HG03135 (cell line): ENCODE measurements around the gene DCAF5.
"Not testable (repeated sequence)": the region's sequence is repeated elsewhere in the genome, so short reads cannot be mapped to it uniquely, and the experiment has no call there.

Experiments
- ATAC-seq: cut with Tn5 transposase; IDR thresholded peaks from one replicate; pipeline ENCODE4 v1.9.1; 2021; ENCODE audit warnings: mild to moderate bottlenecking, moderate library complexity; ENCODE audit not compliant: unreplicated experiment

The DCAF5 gene, protein sequence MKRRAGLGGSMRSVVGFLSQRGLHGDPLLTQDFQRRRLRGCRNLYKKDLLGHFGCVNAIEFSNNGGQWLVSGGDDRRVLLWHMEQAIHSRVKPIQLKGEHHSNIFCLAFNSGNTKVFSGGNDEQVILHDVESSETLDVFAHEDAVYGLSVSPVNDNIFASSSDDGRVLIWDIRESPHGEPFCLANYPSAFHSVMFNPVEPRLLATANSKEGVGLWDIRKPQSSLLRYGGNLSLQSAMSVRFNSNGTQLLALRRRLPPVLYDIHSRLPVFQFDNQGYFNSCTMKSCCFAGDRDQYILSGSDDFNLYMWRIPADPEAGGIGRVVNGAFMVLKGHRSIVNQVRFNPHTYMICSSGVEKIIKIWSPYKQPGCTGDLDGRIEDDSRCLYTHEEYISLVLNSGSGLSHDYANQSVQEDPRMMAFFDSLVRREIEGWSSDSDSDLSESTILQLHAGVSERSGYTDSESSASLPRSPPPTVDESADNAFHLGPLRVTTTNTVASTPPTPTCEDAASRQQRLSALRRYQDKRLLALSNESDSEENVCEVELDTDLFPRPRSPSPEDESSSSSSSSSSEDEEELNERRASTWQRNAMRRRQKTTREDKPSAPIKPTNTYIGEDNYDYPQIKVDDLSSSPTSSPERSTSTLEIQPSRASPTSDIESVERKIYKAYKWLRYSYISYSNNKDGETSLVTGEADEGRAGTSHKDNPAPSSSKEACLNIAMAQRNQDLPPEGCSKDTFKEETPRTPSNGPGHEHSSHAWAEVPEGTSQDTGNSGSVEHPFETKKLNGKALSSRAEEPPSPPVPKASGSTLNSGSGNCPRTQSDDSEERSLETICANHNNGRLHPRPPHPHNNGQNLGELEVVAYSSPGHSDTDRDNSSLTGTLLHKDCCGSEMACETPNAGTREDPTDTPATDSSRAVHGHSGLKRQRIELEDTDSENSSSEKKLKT

GRCh38 chr14:69152902-69153151, at the start of gene DCAF5:
DCAF5 (minus strand) TSS chr14:69153119; CDS start chr14:69152978, 141 bp downstream.
- ATAC-seq = no peak

- ATAC-seq = no peak
Measured at GRCh38 chr14:69199786-69200185, 46.9 kb upstream of the DCAF5 start.

GRCh38 chr14:69193721-69194120, 40.8 kb upstream of the DCAF5 start:
- ATAC-seq = no peak

DNA sequence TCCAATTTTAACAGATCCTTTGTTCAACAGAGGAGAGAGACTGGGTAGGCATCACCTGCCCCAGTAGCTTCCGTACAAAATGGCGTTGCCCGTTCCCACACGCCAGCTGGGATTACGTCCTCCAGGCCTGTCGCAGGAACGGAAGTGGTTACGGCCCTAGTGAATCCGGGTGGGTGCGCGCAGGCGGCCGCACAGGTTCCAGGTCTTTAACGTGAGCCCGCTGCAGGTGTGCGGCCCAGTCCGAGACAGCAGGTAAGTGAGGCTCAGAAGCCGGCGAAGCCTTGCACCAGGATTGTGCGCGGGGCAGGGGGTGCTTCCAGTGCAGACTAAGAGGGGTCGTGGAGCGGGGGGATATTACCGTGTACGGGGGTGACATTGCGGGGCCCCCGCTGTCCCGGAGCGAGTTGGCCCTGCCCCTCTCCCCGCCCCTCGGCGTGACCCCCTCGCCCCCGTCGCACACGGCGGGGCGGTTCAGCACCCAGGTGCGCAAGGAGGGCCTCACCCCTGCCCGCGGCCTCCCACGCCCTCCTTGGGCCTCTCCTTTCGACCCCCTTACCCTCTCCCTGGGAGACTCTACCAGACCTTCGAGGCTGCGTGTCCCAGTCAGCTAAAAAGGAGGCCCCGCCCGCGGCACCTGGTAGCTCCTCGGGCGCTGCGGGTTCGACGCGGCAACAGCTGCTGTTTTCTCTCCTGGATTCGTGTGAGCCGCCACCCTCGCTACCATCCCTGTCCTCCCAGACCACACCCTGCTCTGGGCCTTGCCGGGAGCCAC, 38.6 kb upstream of the DCAF5 start, which contains the start of gene EXD2:
Gene EXD2, plus strand, starts transcription at position 159 of the 772 bp plus-strand sequence. CDS start 17,973 bp downstream, outside the sequence.
- ATAC-seq = peak; percentile 82

DNA sequence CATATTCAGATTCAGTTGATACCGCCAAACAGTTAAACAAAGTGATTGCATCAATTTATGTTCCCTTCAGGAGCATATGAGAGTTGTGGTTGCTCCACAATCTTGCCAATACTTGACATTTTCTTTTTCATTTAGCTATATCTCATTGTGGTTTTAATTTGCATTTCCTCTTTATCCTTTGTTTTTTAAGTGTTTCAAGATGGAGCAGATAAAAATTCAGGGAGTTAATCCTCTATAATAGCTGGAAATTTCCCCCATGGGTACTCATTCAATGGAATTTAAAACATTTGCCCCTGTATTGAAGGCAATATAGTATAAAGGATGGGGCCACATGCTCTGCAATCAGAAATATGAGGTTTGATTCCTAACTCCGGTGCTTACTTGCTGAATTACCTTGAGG, 37.3 kb upstream of the DCAF5 start:
- ATAC-seq = no peak

DNA sequence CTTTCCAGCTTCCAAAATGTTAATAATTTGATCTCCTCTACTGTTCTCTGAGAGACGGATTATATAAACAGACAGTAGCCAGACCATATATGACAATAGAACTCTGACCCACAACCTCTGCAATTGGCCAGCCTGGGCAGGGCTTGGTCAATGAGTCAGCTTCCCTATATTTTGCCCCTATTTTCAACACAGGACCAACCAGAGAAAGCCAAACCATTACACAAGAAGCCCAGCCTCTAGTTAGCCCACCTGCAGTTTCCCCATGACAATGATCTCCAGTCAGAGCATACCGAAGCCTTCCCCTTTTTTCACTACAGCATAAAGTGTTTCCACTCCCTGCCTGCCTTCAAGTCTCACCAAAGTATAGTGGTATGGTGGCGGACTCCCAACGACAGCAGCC, 30.8 kb upstream of the DCAF5 start:
- no peak for ATAC-seq

- not testable (repeated sequence) for ATAC-seq
Measured at GRCh38 chr14:69182580-69182979, 29.7 kb upstream of the DCAF5 start.

GRCh38 chr14:69181491-69181890, 28.6 kb upstream of the DCAF5 start:
- ATAC-seq = no peak

DNA sequence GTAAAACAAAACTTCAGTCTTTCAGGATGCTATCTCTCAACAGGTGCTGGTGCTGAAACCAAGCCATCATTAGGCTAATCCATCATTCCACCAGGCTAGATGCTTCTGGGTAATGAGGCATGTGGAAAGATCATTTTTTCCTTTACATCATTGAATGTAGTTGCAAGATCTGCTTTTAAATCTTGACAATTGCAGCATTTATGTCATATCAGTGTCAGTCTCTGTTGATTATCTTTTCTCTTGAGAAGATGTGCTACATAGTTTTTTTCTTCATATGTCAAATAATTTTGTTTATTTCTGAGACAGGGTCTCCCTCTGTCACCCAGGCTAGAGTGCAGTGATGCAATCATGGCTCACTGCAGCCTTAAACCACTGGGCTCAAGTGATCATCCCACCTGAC, 22.2 kb upstream of the DCAF5 start:
- no peak for ATAC-seq

- no peak for ATAC-seq
Measured at GRCh38 chr14:69171569-69171968, 18.6 kb upstream of the DCAF5 start.

GRCh38 chr14:69170839-69171238, 17.9 kb upstream of the DCAF5 start:
- no peak for ATAC-seq

GRCh38 chr14:69165787-69166186, 12.9 kb upstream of the DCAF5 start:
- not testable (repeated sequence) for ATAC-seq

GRCh38 chr14:69161590-69161989, 8.7 kb upstream of the DCAF5 start:
- ATAC-seq = no peak

GRCh38 chr14:69156224-69156623, 3.3 kb upstream of the DCAF5 start:
- no peak for ATAC-seq

DNA sequence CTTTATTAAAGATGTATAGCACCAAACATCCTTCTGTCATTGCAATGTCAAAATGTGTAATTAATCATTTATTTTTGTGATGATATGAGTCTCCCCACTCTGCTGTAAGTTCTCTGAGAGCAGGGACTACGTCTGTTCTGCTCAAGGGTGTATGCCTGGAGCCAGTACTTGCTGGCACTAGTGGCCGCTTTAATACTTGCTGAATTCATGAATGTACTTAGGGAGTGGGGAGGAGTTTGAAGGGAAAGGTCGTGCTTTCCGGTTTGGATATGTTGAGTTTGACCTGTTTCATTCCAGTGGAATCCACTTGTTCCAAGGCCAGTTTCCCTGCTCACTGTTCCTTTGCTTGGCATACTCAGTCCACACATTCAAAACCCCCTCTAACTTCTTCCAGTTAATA, 1.9 kb upstream of the DCAF5 start:
- no peak for ATAC-seq

- no peak for ATAC-seq
Measured at GRCh38 chr14:69153873-69154270, 953 bp upstream of the DCAF5 start.

- peak; percentile 87 for ATAC-seq
Measured at GRCh38 chr14:69153152-69153872, 393 bp upstream of the DCAF5 start.

- peak; percentile 3 for ATAC-seq
Measured at GRCh38 chr14:69152181-69152901, 578 bp downstream of the DCAF5 start.

GRCh38 chr14:69151458-69152180, 1.3 kb downstream of the DCAF5 start:
- peak; percentile 49 for ATAC-seq
